HCT116 (cell line): Measurements from ENCODE around the gene IL19. TPM values are rescaled to one million over a fixed set of nuclear protein-coding genes. Genes with fewer than 3 reads are reported as not detected.

ENCODE experiments used
- ATAC-seq: fragments of 200-7000 bp; cut with Tn5 transposase; 2 replicates; pipeline ENCODE4 v1.9.1; 2020; ENCODE audit warnings: mild to moderate bottlenecking, moderate library complexity
- BruUV-seq: library from RNA; stranded (reverse); fragments of 400-500 nt; replicated peaks from 2 replicates; lab custom pipeline; 2021; lab: Mats Ljungman, UMichigan
- CTCF ChIA-PET: fragments of 300-600 bp; sonication (Branson Sonifier 250); formaldehyde crosslinking; loops from one replicate; lab custom pipeline; 2021; ENCODE audit warnings: antibody characterized with exemption; lab: Charles Lee
- POLR2A ChIA-PET: fragments of 300-600, 350-600 bp; sonication (Branson Sonifier 250); formaldehyde crosslinking; loops from one replicate; lab custom pipeline; 2021; ENCODE audit warnings: antibody characterized with exemption; lab: Charles Lee
- RAD21 ChIA-PET, 2 experiments: fragments of 300-600 bp; sonication (Branson Sonifier 250); formaldehyde crosslinking; loops; one replicate each; lab custom pipeline; 2023; ENCODE audit warnings: low total read pairs in 2 of 2; ENCODE audit not compliant: uncharacterized antibody in 2 of 2, unreplicated experiment in 2 of 2, low non-redundant PET in 1 of 2; lab: Charles Lee
- DNase-seq: peaks from one replicate; pipeline ENCODE4 v3.0.0-alpha.2; 2010; ENCODE audit warnings: low read depth, low spot score
- H2AFZ ChIP-seq: fragments of 200-600 bp; shearing (Covaris generic), sonication (generic); 2 replicates; pipeline ENCODE4 v1.6.1; 2017; ENCODE audit warnings: low read depth, mixed run types, mixed read lengths, antibody characterized with exemption, low read length; ENCODE audit not compliant: poor library complexity, severe bottlenecking
- H3K27ac ChIP-seq: 2 replicates; pipeline ENCODE4 v1.5.1; 2012; ENCODE audit warnings: low read depth, low read length
- H3K27me3 ChIP-seq: fragments of 200-600 bp; sonication (generic); 2 replicates; pipeline ENCODE4 v1.6.1; 2016; ENCODE audit warnings: mixed run types, low read length, mixed read lengths; ENCODE audit not compliant: insufficient read depth
- H3K36me3 ChIP-seq, 2 experiments: fragments of 200-500 bp in 1 of 2; fragments of 200-600 bp in 1 of 2; sonication (Bioruptor generic) in 1 of 2; sonication (generic) in 1 of 2; 2 replicates each; pipeline versions ENCODE4 v1.5.1 to v1.6.1; 2014 to 2016; ENCODE audit warnings: low read length in 2 of 2, inconsistent platforms in 1 of 2, mixed read lengths in 1 of 2, mixed run types in 1 of 2; ENCODE audit not compliant: insufficient read depth in 2 of 2, control insufficient read depth in 1 of 2
- H3K4me1 ChIP-seq, 2 experiments: fragments of 200-600 bp in 1 of 2; sonication (generic) in 1 of 2; 2 replicates each; pipeline versions ENCODE4 v1.5.1 to v1.6.1; 2012 to 2017; ENCODE audit warnings: low read length in 2 of 2, inconsistent platforms in 1 of 2, mild to moderate bottlenecking in 1 of 2, mixed read lengths in 1 of 2, mixed run types in 1 of 2, moderate library complexity in 1 of 2; ENCODE audit not compliant: insufficient read depth in 2 of 2, control insufficient read depth in 1 of 2
- H3K4me2 ChIP-seq: fragments of 200-600 bp; sonication (generic); 2 replicates; pipeline ENCODE4 v1.6.1; 2017; ENCODE audit warnings: mixed run types, low read length, mixed read lengths
- H3K4me3 ChIP-seq, 2 experiments: fragments of 200-600 bp in 1 of 2; sonication (generic) in 1 of 2; replicated peaks in 1 of 2; 2 replicates each; pipeline ENCODE4 v1.5.1; 2011 to 2016; ENCODE audit warnings: low read length in 2 of 2, control low read depth in 1 of 2, low read depth in 1 of 2, mild to moderate bottlenecking in 1 of 2, mixed read lengths in 1 of 2, mixed run types in 1 of 2
- H3K79me2 ChIP-seq: fragments of 200-600 bp; sonication (generic); 2 replicates; pipeline ENCODE4 v1.6.1; 2017; ENCODE audit warnings: mild to moderate bottlenecking, mixed run types, low read length, moderate library complexity, mixed read lengths; ENCODE audit not compliant: insufficient read depth
- H3K9ac ChIP-seq: fragments of 200-600 bp; sonication (generic); 2 replicates; pipeline ENCODE4 v1.6.1; 2016; ENCODE audit warnings: low read length, mixed read lengths
- H3K9me2 ChIP-seq: fragments of 200-600 bp; sonication (generic), shearing (Covaris generic); 2 replicates; pipeline ENCODE4 v1.6.1; 2017; ENCODE audit warnings: mixed run types, mild to moderate bottlenecking, moderate library complexity; ENCODE audit not compliant: insufficient read depth
- H3K9me3 ChIP-seq, 2 experiments: fragments of 200-500 bp in 1 of 2; fragments of 200-600 bp in 1 of 2; sonication (Bioruptor generic) in 1 of 2; sonication (generic) in 1 of 2; 2 replicates each; pipeline ENCODE4 v1.6.1; 2014 to 2017; ENCODE audit warnings: low read length in 2 of 2, mixed read lengths in 2 of 2, inconsistent platforms in 1 of 2, low read depth in 1 of 2, mild to moderate bottlenecking in 1 of 2, mixed run types in 1 of 2, moderate library complexity in 1 of 2; ENCODE audit not compliant: control insufficient read depth in 1 of 2, insufficient read depth in 1 of 2
- H4K20me1 ChIP-seq: fragments of 200-600 bp; sonication (generic), shearing (Covaris generic); 2 replicates; pipeline ENCODE4 v1.6.1; 2017; ENCODE audit warnings: mixed run types, mild to moderate bottlenecking, moderate library complexity; ENCODE audit not compliant: insufficient read depth
- ATF3 ChIP-seq: IDR thresholded peaks from 2 replicates; pipeline ENCODE4 v1.6.1; 2012
- CTCF ChIP-seq, 3 experiments: fragments of 200-600 bp in 1 of 3; sonication (generic) in 1 of 3; IDR thresholded peaks in 2 of 3; conservative IDR thresholded peaks in 1 of 3; 2 replicates each; pipeline ENCODE4 v1.5.1; 2012 to 2017; ENCODE audit warnings: low read depth in 2 of 3, low read length in 2 of 3, antibody characterized with exemption in 1 of 3, borderline replicate concordance in 1 of 3, control low read depth in 1 of 3, mild to moderate bottlenecking in 1 of 3, mixed read lengths in 1 of 3, mixed run types in 1 of 3, moderate library complexity in 1 of 3; ENCODE audit not compliant: insufficient read depth in 1 of 3
- EGR1 ChIP-seq: IDR thresholded peaks from 2 replicates; pipeline ENCODE4 v1.6.1; 2012; ENCODE audit warnings: low read depth
- ELF1 ChIP-seq: IDR thresholded peaks from 2 replicates; pipeline ENCODE4 v1.6.1; 2012; ENCODE audit warnings: low read depth, borderline replicate concordance
- EZH2 ChIP-seq: fragments of 200-600 bp; sonication (generic); IDR thresholded peaks from 2 replicates; pipeline ENCODE4 v1.6.1; 2017; ENCODE audit warnings: antibody characterized with exemption, mixed run types
- FOSL1 ChIP-seq: IDR thresholded peaks from 2 replicates; pipeline ENCODE4 v1.6.1; 2012; ENCODE audit warnings: low read depth
- JUND ChIP-seq: IDR thresholded peaks from 2 replicates; pipeline ENCODE4 v1.6.1; 2012
- POLR2A ChIP-seq: IDR thresholded peaks from 2 replicates; pipeline ENCODE4 v1.7.0; 2011; ENCODE audit warnings: borderline replicate concordance; ENCODE audit not compliant: insufficient read depth, insufficient read length; ENCODE audit errors: extremely low read depth
- RAD21 ChIP-seq: IDR thresholded peaks from 2 replicates; pipeline ENCODE4 v1.6.1; 2012; ENCODE audit warnings: low read depth, mild to moderate bottlenecking
- REST ChIP-seq: IDR thresholded peaks from 2 replicates; pipeline ENCODE4 v1.6.1; 2012; ENCODE audit warnings: low read depth
- SP1 ChIP-seq: IDR thresholded peaks from 2 replicates; pipeline ENCODE4 v1.6.1; 2012; ENCODE audit warnings: low read depth
- YY1 ChIP-seq: IDR thresholded peaks from 2 replicates; pipeline ENCODE4 v1.6.1; 2011; ENCODE audit warnings: low read length, low read depth, moderate library complexity, mild to moderate bottlenecking; ENCODE audit not compliant: insufficient replicate concordance; ENCODE audit errors: extremely low read depth
- intact Hi-C: fragments of 100-400 bp; cut with micrococcal nuclease; formaldehyde crosslinking; loops from 2 replicates; pipeline ENCODE4 v1.10.0; 2022
- total RNA-seq: library from RNA; stranded (reverse); gene quantifications from one replicate; pipeline ENCODE4 v1.2.1, GENCODE V29; 2021; ENCODE audit not compliant: unreplicated experiment

The IL19 gene
- total RNA-seq, 1 experiment from 2014 or later = not detected

GRCh38 chr1:206729507-206729906 is 41.1 kb upstream of the IL19 start:
- H3K4me2 ChIP-seq = no peak overlapping the region
- no peak overlapping the region for H3K4me3 ChIP-seq
- ChIA-PET RAD21 (no interaction called here), CTCF (no interaction called here), POLR2A (no interaction called here)
- no peaks in the 10 kb centered on the region for H3K9me3 ChIP-seq
- H3K27me3 ChIP-seq = no peaks in the 10 kb centered on the region
- H2AFZ ChIP-seq = no peak overlapping the region
- peaks cover 0 to 7% of the 10 kb centered on the region in 2 experiments; a peak in 1 of 4 replicates for H3K4me1 ChIP-seq
- TF ChIP-seq POLR2A (no peak), CTCF (IDR thresholded peaks at IDR 0.05 in 2 of 3, conservative IDR thresholded peaks at IDR 0.05 in 1 of 3; ENCODE audit: borderline replicate concordance in 1 of 3, insufficient read depth in 1 of 3, low read depth in 2 of 3, low read length in 2 of 3) (no peak), FOSL1 (no peak), EGR1 (no peak), REST (no peak), ELF1 (no peak), ATF3 (no peak), YY1 (no peak), RAD21 (no peak), JUND (no peak), SP1 (no peak), EZH2 (no peak)
- no peak overlapping the region for H3K9ac ChIP-seq
- H3K79me2 ChIP-seq = peaks cover 26% of the 10 kb centered on the region; the same call in 1 of the 2 replicates
- ATAC-seq (no peak), DNase-seq (no peak)
- peaks cover 2 to 6% of the 10 kb centered on the region in 2 experiments; a peak in 2 of 4 replicates for H3K36me3 ChIP-seq
- no TSS peak for BruUV-seq
- no peaks in the 10 kb centered on the region for H4K20me1 ChIP-seq
- no peak overlapping the region for H3K27ac ChIP-seq
- no peaks in the 10 kb centered on the region for H3K9me2 ChIP-seq
- intact Hi-C loops = loop anchor here (5.0 kb wide), 1 partner anchor 348 kb away; no protein-coding TSS in a partner anchor
